Uterus (tissue), 4 donors: Measurements from ENCODE around the gene PAM16. TPM values are rescaled to one million over a fixed set of nuclear protein-coding genes. Genes with fewer than 3 reads are reported as not detected.
A peak's percentile ranks its signal among the peaks of the same experiment; 100 is the strongest.

Source experiments
- DNase-seq, 2 donors: peaks; one replicate each; pipeline ENCODE4 v3.0.0-alpha.2; 2019 to 2020
- H3K27ac ChIP-seq, 2 donors: fragments of 200-600 bp; sonication (generic); 1 replicate in 1 of 2; 2 replicates in 1 of 2; pipeline ENCODE4 v1.5.1; 2016 to 2018
- H3K27me3 ChIP-seq, 2 donors: fragments of 200-600 bp; sonication (generic); one replicate each; pipeline ENCODE4 v1.5.1; 2018 to 2019; ENCODE audit warnings: control low read depth in 1 of 2
- H3K36me3 ChIP-seq, 2 donors: fragments of 200-600 bp; sonication (generic); one replicate each; pipeline ENCODE4 v1.5.1; 2019; ENCODE audit warnings: control low read depth in 1 of 2
- H3K4me1 ChIP-seq, 2 donors: fragments of 200-600 bp; sonication (generic); one replicate each; pipeline ENCODE4 v1.5.1; 2018 to 2019; ENCODE audit warnings: control low read depth in 1 of 2
- H3K4me3 ChIP-seq, 2 donors: fragments of 200-600 bp; sonication (generic); 1 replicate in 1 of 2; 2 replicates in 1 of 2; pipeline ENCODE4 v1.5.1; 2018 to 2019; ENCODE audit warnings: mild to moderate bottlenecking in 1 of 2
- H3K9me3 ChIP-seq, 2 donors: fragments of 200-600 bp; sonication (generic); one replicate each; pipeline ENCODE4 v1.5.1; 2019; ENCODE audit warnings: control low read depth in 1 of 2
- CTCF ChIP-seq, 4 experiments: fragments of 200-600 bp in 2 of 4; fragments of 450-650 bp in 2 of 4; sonication (generic) in 2 of 4; IDR thresholded peaks; one replicate each; pipeline ENCODE4 v1.5.1; 2016 to 2019; ENCODE audit warnings: antibody characterized with exemption in 4 of 4, mild to moderate bottlenecking in 2 of 4, moderate library complexity in 1 of 4
- POLR2A ChIP-seq, 2 donors: fragments of 450-650 bp; IDR thresholded peaks; one replicate each; pipeline ENCODE4 v1.6.1; 2016; ENCODE audit warnings: antibody characterized with exemption in 2 of 2, mild to moderate bottlenecking in 1 of 2, moderate library complexity in 1 of 2
- intact Hi-C: fragments of 100-400 bp; cut with DNase I; formaldehyde crosslinking; loops from one replicate; pipeline ENCODE4 v1.15.1; 2023; ENCODE audit warnings: low total_unique reads
- total RNA-seq, 4 donors: library from RNA; depleted of rRNA in 3 of 4; stranded (reverse); fragments of >200 nt in 3 of 4; gene quantifications; one replicate each; pipeline versions ENCODE4 v1.1.0 to v1.2.4, GENCODE V29; 2014 to 2023
- donor health status: DM: yes; HTN: yes; CAD: no.

PAM16 gene
- total RNA-seq, 4 donors from 2014 or later: 8.9 to 438 (median 35.3) TPM

- Histone ChIP-seq H3K36me3 (no peaks in the 10 kb centered on the region), H3K9me3 (no peaks in the 10 kb centered on the region), H3K4me1 (peaks cover 4 to 47% of the 10 kb centered on the region in 2 donors), H3K27ac (peak overlapping the region; percentile 76 to 87), H3K27me3 (no peaks in the 10 kb centered on the region), H3K4me3 (peak overlapping the region; percentile 41 to 44)
- no peak for DNase-seq
- no peak for TF ChIP-seq POLR2A (IDR thresholded peaks at IDR 0.05)
- TF ChIP-seq CTCF (IDR thresholded peaks at IDR 0.05): no peak
- intact Hi-C loops: loop anchor here (2.0 kb wide), 1 partner anchor 39 kb away; no protein-coding TSS in a partner anchor
Measured at GRCh38 chr16:4327386-4328045, 23.6 kb downstream of the PAM16 start.

- DNase-seq: no peak
- TF ChIP-seq POLR2A (IDR thresholded peaks at IDR 0.05) (no peak), CTCF (IDR thresholded peaks at IDR 0.05) (no peak)
- Histone ChIP-seq H3K4me3 (no peak overlapping the region), H3K4me1 (peaks cover 4 to 54% of the 10 kb centered on the region in 2 donors), H3K36me3 (no peaks in the 10 kb centered on the region), H3K27me3 (no peaks in the 10 kb centered on the region), H3K27ac (peak overlapping the region; percentile 90), H3K9me3 (no peaks in the 10 kb centered on the region)
- intact Hi-C loops: no loop called here
Measured at GRCh38 chr16:4325253-4325758, 25.8 kb downstream of the PAM16 start.

GRCh38 chr16:4324492-4325252 lies 26.4 kb downstream of the PAM16 start:
- TF ChIP-seq POLR2A (IDR thresholded peaks at IDR 0.05): no peak
- TF ChIP-seq CTCF (IDR thresholded peaks at IDR 0.05): no peak
- Histone ChIP-seq H3K27ac (peak overlapping the region; percentile 90), H3K4me1 (peaks cover 4 to 58% of the 10 kb centered on the region in 2 donors), H3K9me3 (no peaks in the 10 kb centered on the region), H3K4me3 (no peak overlapping the region), H3K36me3 (no peaks in the 10 kb centered on the region), H3K27me3 (no peaks in the 10 kb centered on the region)
- DNase-seq: no peak
- intact Hi-C loops: no loop called here

GRCh38 chr16:4323845-4324488 lies 27.2 kb downstream of the PAM16 start:
- DNase-seq: peak; percentile 74 to 77
- no peak overlapping the region for H3K4me3 ChIP-seq
- peaks cover 4 to 58% of the 10 kb centered on the region in 2 donors for H3K4me1 ChIP-seq
- no peaks in the 10 kb centered on the region for H3K9me3 ChIP-seq
- peak overlapping the region; percentile 90 for H3K27ac ChIP-seq
- no peaks in the 10 kb centered on the region for H3K27me3 ChIP-seq
- H3K36me3 ChIP-seq: no peaks in the 10 kb centered on the region
- intact Hi-C loops: no loop called here
- TF ChIP-seq CTCF (IDR thresholded peaks at IDR 0.05) (no peak), POLR2A (IDR thresholded peaks at IDR 0.05) (no peak)
